Breast epithelium (tissue), 4 donors: Measurements from ENCODE around the gene PNKP. TPM values are rescaled to one million over a fixed set of nuclear protein-coding genes. Genes with fewer than 3 reads are reported as not detected.

Source experiments
- DNase-seq, 2 donors: peaks; one replicate each; pipeline ENCODE4 v3.0.0-alpha.2; 2019; ENCODE audit warnings: low spot score in 2 of 2
- H3K27ac ChIP-seq, 2 donors: fragments of 200-600 bp; sonication (generic) in 1 of 2; one replicate each; pipeline ENCODE4 v1.5.1; 2016 to 2019; ENCODE audit warnings: mild to moderate bottlenecking in 1 of 2
- H3K27me3 ChIP-seq, 2 donors: fragments of 200-600 bp; sonication (generic) in 1 of 2; one replicate each; pipeline versions ENCODE4 v1.5.1 to v1.6.0; 2017 to 2019; ENCODE audit warnings: control low read depth in 1 of 2, mild to moderate bottlenecking in 1 of 2
- H3K36me3 ChIP-seq: fragments of 200-600 bp; one replicate; pipeline ENCODE4 v1.5.1; 2019
- H3K4me1 ChIP-seq, 2 donors: fragments of 200-600 bp; sonication (generic); one replicate each; pipeline ENCODE4 v1.5.1; 2016 to 2019; ENCODE audit warnings: control low read depth in 1 of 2
- H3K4me3 ChIP-seq, 3 donors: fragments of 200-600 bp; sonication (generic); 1 replicate in 2 of 3; 2 replicates in 1 of 3; pipeline ENCODE4 v1.5.1; 2016 to 2019; ENCODE audit warnings: mild to moderate bottlenecking in 3 of 3, moderate library complexity in 2 of 3
- H3K9me3 ChIP-seq, 2 donors: fragments of 200-600 bp; sonication (generic) in 1 of 2; one replicate each; pipeline ENCODE4 v1.5.1; 2016 to 2019; ENCODE audit warnings: control low read depth in 1 of 2
- CTCF ChIP-seq, 3 donors: fragments of 450-650 bp; IDR thresholded peaks; one replicate each; pipeline ENCODE4 v1.5.1; 2016 to 2017; ENCODE audit warnings: antibody characterized with exemption in 3 of 3, mild to moderate bottlenecking in 3 of 3, moderate library complexity in 3 of 3
- POLR2A ChIP-seq: fragments of 450-650 bp; IDR thresholded peaks from one replicate; pipeline ENCODE4 v1.6.1; 2016; ENCODE audit warnings: antibody characterized with exemption, mild to moderate bottlenecking, moderate library complexity
- POLR2AphosphoS5 ChIP-seq, 3 donors: sonication (generic); formaldehyde crosslinking; IDR thresholded peaks; one replicate each; pipeline ENCODE4 v1.6.1; 2017; ENCODE audit warnings: antibody characterized with exemption in 3 of 3
- intact Hi-C: fragments of 100-400 bp; cut with DNase I; formaldehyde crosslinking; loops from one replicate; pipeline ENCODE4 v1.15.1; 2023; ENCODE audit warnings: low total_unique reads
- total RNA-seq, 3 donors: library from RNA; depleted of rRNA; stranded (reverse); fragments of >200 nt; gene quantifications; one replicate each; pipeline ENCODE4 v1.1.0, GENCODE V29; 2016

Gene PNKP
- total RNA-seq, 3 donors from 2014 or later, result 31.0 to 69.2 (median 57.7) TPM

- Histone ChIP-seq H3K27me3 (no peaks in the 10 kb centered on the region), H3K4me3 (peak overlapping the region; percentile 71 to 93 (median 83)), H3K27ac (no peak overlapping the region), H3K9me3 (no peaks in the 10 kb centered on the region), H3K4me1 (peaks cover 0 to 9% of the 10 kb centered on the region in 2 donors), H3K36me3 (no peaks in the 10 kb centered on the region)
- DNase-seq, result no peak
- TF ChIP-seq CTCF (IDR thresholded peaks at IDR 0.05), result no peak
- TF ChIP-seq POLR2A, result no peak
- TF ChIP-seq POLR2AphosphoS5 (IDR thresholded peaks at IDR 0.05), result no peak
- intact Hi-C loops, result no loop called here
Measured at GRCh38 chr19:49852631-49853126, 14.7 kb downstream of the PNKP start.

- no peak for TF ChIP-seq POLR2AphosphoS5 (IDR thresholded peaks at IDR 0.05)
- TF ChIP-seq POLR2A, result no peak
- TF ChIP-seq CTCF (IDR thresholded peaks at IDR 0.05), result no peak
- Histone ChIP-seq H3K9me3 (no peaks in the 10 kb centered on the region), H3K27me3 (no peaks in the 10 kb centered on the region), H3K27ac (peak overlapping the region; percentile 98 to 100), H3K4me1 (peaks cover 0 to 9% of the 10 kb centered on the region in 2 donors), H3K36me3 (no peaks in the 10 kb centered on the region), H3K4me3 (peak overlapping the region; percentile 71 to 93 (median 83))
- intact Hi-C loops, result no loop called here
- no peak for DNase-seq
Measured at GRCh38 chr19:49851456-49852259, 15.7 kb downstream of the PNKP start.

GRCh38 chr19:49850487-49851342, 16.7 kb downstream of the PNKP start, which contains the start of gene PTOV1:
TSS of gene PTOV1 (plus strand) at chr19:49851159.
- TF ChIP-seq POLR2A (peak; percentile 71), CTCF (IDR thresholded peaks at IDR 0.05) (no peak), POLR2AphosphoS5 (IDR thresholded peaks at IDR 0.05) (peak; percentile 83 to 97 (median 95))
- H3K27me3 ChIP-seq, result no peaks in the 10 kb centered on the region
- H3K9me3 ChIP-seq, result no peaks in the 10 kb centered on the region
- H3K27ac ChIP-seq, result peak within 1 kb of the TSS; percentile 98 to 100
- H3K36me3 ChIP-seq, result no peaks in the 10 kb centered on the region
- peak within 1 kb of the TSS; percentile 71 to 93 (median 83) for H3K4me3 ChIP-seq
- H3K4me1 ChIP-seq, result peaks cover 0 to 9% of the 10 kb centered on the region in 2 donors
- DNase-seq, result peak; percentile 90 to 92
- intact Hi-C loops, result no loop called here

GRCh38 chr19:49850221-49850486, 17.2 kb downstream of the PNKP start:
- Histone ChIP-seq H3K4me1 (peaks cover 0 to 9% of the 10 kb centered on the region in 2 donors), H3K4me3 (peak overlapping the region; percentile 71 to 93 (median 83)), H3K27ac (peak overlapping the region; percentile 98 to 100), H3K27me3 (no peaks in the 10 kb centered on the region), H3K36me3 (no peaks in the 10 kb centered on the region), H3K9me3 (no peaks in the 10 kb centered on the region)
- intact Hi-C loops, result no loop called here
- TF ChIP-seq CTCF (IDR thresholded peaks at IDR 0.05), result no peak
- no peak for TF ChIP-seq POLR2AphosphoS5 (IDR thresholded peaks at IDR 0.05)
- no peak for TF ChIP-seq POLR2A
- no peak for DNase-seq
